Psoas muscle (tissue), 8 donors: ENCODE data around the gene CORO2B. TPM values are rescaled to one million over a fixed set of nuclear protein-coding genes. Genes with fewer than 3 reads are reported as not detected.

Experiments used
- ATAC-seq, 4 donors: fragments of 200-7000 bp; cut with Tn5 transposase; one replicate each; pipeline ENCODE4 v1.9.1; 2020; ENCODE audit warnings: moderate library complexity in 3 of 4, mild to moderate bottlenecking in 2 of 4
- DNase-seq, 2 donors: peaks; one replicate each; pipeline ENCODE4 v3.0.0-alpha.2; 2020
- H3K27ac ChIP-seq: fragments of 200-600 bp; one replicate; pipeline ENCODE4 v1.8.0; 2022
- H3K27me3 ChIP-seq, 3 donors: fragments of 200-600 bp in 1 of 3; one replicate each; pipeline versions ENCODE4 v1.6.1 to v1.8.0; 2013 to 2022; ENCODE audit warnings: low read length in 2 of 3, mild to moderate bottlenecking in 2 of 3, moderate library complexity in 1 of 3; ENCODE audit not compliant: insufficient read depth in 3 of 3
- H3K36me3 ChIP-seq, 2 donors: fragments of 200-600 bp in 1 of 2; one replicate each; pipeline versions ENCODE4 v1.6.1 to v1.8.0; 2013 to 2022; ENCODE audit warnings: low read depth in 1 of 2, mild to moderate bottlenecking in 1 of 2, moderate library complexity in 1 of 2; ENCODE audit not compliant: insufficient read depth in 1 of 2
- H3K4me1 ChIP-seq: fragments of 200-600 bp; one replicate; pipeline ENCODE4 v1.8.0; 2022
- H3K4me3 ChIP-seq: fragments of 200-600 bp; one replicate; pipeline ENCODE4 v1.8.0; 2022; ENCODE audit warnings: mild to moderate bottlenecking
- H3K9me3 ChIP-seq: fragments of 200-600 bp; one replicate; pipeline ENCODE4 v1.8.0; 2022
- WGBS, 3 donors: extraction: QIAGEN DNeasy Blood & Tissue Kit; methylation state at CpG; one replicate each; pipeline versions ENCODE4 v1.1.6 to v1.1.7; 2013; 5-methylcytosine and 5-hydroxymethylcytosine counted together
- intact Hi-C, 2 donors: fragments of 100-400 bp; cut with DNase I; formaldehyde crosslinking; loops; one replicate each; pipeline versions ENCODE4 v1.11.0 to v1.14.2; 2022
- polyA plus RNA-seq, 3 donors: library from polyadenylated mRNA; stranded (reverse); fragments of 200-250 nt; gene quantifications; one replicate each; pipeline ENCODE4 v1.2.3, GENCODE V29; 2013
- total RNA-seq, 4 donors: library from RNA; stranded (reverse); fragmentation: NEBNext Ultra II Directional in 2 of 4; extraction: Animal tissue kit (Norgen Biotek cat#: 25700) in 2 of 4; gene quantifications; one replicate each; pipeline versions ENCODE4 v1.2.1 to v1.2.4, GENCODE V29; 2021 to 2023
- TF ChIP-seq, protein P1 (sequence below): fragments of 200-600 bp; IDR thresholded peaks from one replicate; pipeline ENCODE4 v1.8.0; 2022; ENCODE audit warnings: antibody characterized with exemption
- donor health status: healthy with polysubstance abuse.
- donor health status: DM: no; HTN: no; CAD: no; lungs with moderate emphysema.
- donor health status: Bipolar disorder and iron deficiency.
- donor health status: healthy.
- donor health status: DM: yes; HTN: yes; CAD: no.
- donor health status: DM: no; HTN: no; CAD: no.
- donor health status: DM: no; HTN: no; CAD: no.
- donor health status: DM: yes; HTN: yes; CAD: no.

CORO2B gene
- total and polyA plus RNA-seq, 7 donors, result 1.1 to 3.2 (median 2.0) TPM

DNA sequence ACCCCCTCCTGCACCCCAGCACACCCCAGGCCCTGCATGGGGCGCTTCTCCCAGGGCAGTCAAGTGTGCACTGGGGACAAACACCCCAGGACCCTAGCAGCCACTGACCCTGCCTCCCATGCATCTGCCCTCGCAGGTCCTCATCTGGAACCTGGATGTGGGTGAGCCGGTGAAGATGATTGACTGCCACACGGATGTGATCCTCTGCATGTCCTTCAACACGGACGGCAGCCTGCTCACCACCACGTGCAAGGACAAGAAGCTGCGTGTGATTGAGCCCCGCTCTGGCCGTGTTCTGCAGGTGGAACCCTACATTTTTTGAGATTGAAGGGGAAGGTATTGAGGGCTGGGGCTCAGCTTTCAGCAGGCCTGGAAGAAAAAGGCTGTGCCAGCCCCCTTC, 132.6 kb downstream of the CORO2B start:
- 90 to 95% (median 92%) methylated on average over 10 of the region's 10 CpGs for WGBS, 3 donors

DNA sequence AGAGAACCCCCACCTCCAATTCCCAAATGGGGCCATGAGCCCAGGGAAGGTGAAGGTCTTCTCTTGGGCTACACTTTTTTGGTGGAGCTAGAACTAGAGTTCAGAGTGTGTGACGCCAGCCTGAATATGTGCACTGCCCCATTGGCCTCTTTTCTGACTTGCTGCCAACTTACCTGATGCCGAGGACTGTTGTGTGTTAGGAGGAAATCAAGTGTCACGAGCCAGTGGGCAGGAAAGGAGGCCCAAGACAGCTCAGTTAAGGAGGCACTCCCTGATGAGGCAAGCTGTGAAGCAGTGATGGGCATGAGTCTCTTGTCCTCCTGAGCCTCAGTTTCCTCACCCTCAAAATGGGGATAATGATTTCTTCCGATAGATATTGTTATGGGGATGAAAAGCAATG, 134.1 kb downstream of the CORO2B start:
- Histone ChIP-seq H3K4me3 (no peak overlapping the region), H3K27me3 (no peaks in the 10 kb centered on the region), H3K9me3 (no peaks in the 10 kb centered on the region), H3K27ac (no peak overlapping the region), H3K4me1 (no peaks in the 10 kb centered on the region), H3K36me3 (no peaks in the 10 kb centered on the region)
- TF ChIP-seq, protein P1, sequence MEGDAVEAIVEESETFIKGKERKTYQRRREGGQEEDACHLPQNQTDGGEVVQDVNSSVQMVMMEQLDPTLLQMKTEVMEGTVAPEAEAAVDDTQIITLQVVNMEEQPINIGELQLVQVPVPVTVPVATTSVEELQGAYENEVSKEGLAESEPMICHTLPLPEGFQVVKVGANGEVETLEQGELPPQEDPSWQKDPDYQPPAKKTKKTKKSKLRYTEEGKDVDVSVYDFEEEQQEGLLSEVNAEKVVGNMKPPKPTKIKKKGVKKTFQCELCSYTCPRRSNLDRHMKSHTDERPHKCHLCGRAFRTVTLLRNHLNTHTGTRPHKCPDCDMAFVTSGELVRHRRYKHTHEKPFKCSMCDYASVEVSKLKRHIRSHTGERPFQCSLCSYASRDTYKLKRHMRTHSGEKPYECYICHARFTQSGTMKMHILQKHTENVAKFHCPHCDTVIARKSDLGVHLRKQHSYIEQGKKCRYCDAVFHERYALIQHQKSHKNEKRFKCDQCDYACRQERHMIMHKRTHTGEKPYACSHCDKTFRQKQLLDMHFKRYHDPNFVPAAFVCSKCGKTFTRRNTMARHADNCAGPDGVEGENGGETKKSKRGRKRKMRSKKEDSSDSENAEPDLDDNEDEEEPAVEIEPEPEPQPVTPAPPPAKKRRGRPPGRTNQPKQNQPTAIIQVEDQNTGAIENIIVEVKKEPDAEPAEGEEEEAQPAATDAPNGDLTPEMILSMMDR, result no peak
- DNase-seq, result no peak
- 86 to 92% (median 91%) methylated on average over 4 of the region's 4 CpGs for WGBS, 3 donors
- intact Hi-C loops, result no loop called here
- no peak for ATAC-seq

More for the DNA sequence above, 132.6 kb downstream of the CORO2B start:
- intact Hi-C loops, result no loop called here
- Histone ChIP-seq H3K4me1 (no peaks in the 10 kb centered on the region), H3K9me3 (no peaks in the 10 kb centered on the region), H3K27ac (no peak overlapping the region), H3K27me3 (no peaks in the 10 kb centered on the region), H3K36me3 (no peaks in the 10 kb centered on the region), H3K4me3 (no peak overlapping the region)
- DNase-seq (no peak), ATAC-seq (no peak)
- TF ChIP-seq, protein P1, result no peak

DNA sequence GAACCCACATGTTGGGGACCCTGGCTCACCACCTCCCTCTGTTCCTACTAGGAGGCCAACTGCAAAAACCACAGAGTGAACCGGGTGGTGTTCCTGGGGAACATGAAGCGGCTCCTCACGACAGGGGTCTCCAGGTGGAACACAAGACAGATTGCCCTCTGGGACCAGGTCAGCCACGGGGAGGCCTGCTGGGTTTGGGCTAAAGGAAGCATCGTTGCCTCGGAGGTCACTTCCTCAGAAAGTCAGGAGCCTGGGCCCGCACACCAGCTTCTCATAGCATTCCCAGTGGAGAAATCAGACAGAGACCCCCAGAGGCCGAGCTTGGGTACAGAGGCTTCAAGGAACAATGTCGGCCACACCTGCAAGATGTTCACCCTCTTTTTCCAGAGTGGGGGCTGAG, 135.1 kb downstream of the CORO2B start:
- Histone ChIP-seq H3K4me1 (no peaks in the 10 kb centered on the region), H3K9me3 (no peaks in the 10 kb centered on the region), H3K27ac (no peak overlapping the region), H3K36me3 (no peaks in the 10 kb centered on the region), H3K27me3 (no peaks in the 10 kb centered on the region), H3K4me3 (no peak overlapping the region)
- 83 to 92% (median 89%) methylated on average over 9 of the region's 9 CpGs for WGBS, 3 donors
- TF ChIP-seq, protein P1, result no peak
- intact Hi-C loops, result no loop called here
- no peak for ATAC-seq
- no peak for DNase-seq

DNA sequence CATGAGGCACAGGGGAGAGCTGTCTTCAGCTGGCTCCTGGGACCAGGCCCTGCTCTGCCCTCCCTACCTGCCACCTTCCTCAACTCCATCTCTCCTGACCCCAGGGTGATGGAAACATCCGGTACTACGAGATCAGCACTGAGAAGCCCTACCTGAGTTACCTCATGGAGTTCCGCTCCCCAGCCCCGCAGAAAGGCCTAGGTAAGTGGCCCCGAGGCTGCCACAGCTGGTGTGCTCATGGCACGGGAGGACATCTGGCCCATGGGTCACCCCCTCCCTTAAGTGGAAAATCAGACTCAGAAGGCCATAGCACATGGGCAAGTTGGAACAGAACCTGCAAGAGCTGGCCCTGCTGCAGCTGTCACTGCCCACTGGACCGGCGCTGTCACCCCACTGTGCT, 136.3 kb downstream of the CORO2B start:
- Histone ChIP-seq H3K4me1 (no peaks in the 10 kb centered on the region), H3K36me3 (no peaks in the 10 kb centered on the region), H3K9me3 (no peaks in the 10 kb centered on the region), H3K4me3 (no peak overlapping the region), H3K27ac (no peak overlapping the region), H3K27me3 (no peaks in the 10 kb centered on the region)
- ATAC-seq (no peak), DNase-seq (no peak)
- intact Hi-C loops, result no loop called here
- 57 to 70% (median 58%) methylated on average over 8 of the region's 8 CpGs for WGBS, 3 donors
- TF ChIP-seq, protein P1, result no peak

DNA sequence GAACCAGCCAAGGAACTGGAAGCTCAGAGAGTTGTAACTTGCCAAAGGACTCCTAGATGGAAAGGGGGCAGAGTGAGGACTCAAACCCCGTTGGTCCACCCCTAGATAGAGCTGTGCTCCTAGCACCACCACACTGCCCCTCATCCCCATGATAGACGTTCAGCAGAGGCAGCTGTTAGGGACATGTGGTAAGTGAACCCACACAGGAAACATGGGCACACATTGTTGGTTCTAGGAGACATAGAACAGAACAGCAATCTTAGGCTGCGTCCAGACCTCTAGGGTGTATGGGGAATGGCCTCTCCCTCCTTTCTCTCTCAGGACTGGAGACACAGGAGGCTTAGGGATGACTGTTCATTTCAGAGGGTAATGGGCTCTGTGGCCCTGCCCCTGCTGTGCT, 139.2 kb downstream of the CORO2B start:
- TF ChIP-seq, protein P1, result no peak
- no peaks in the 10 kb centered on the region for H3K4me1 ChIP-seq
- WGBS, 3 donors, result 66 to 84% (median 75%) methylated on average over 3 of the region's 3 CpGs
- no peaks in the 10 kb centered on the region for H3K27me3 ChIP-seq
- intact Hi-C loops, result no loop called here
- H3K36me3 ChIP-seq, result no peaks in the 10 kb centered on the region
- ATAC-seq (no peak), DNase-seq (no peak)
- no peaks in the 10 kb centered on the region for H3K9me3 ChIP-seq
- no peak overlapping the region for H3K27ac ChIP-seq
- no peak overlapping the region for H3K4me3 ChIP-seq
